ENCODE data around the gene FH. TPM values are rescaled to one million over a fixed set of nuclear protein-coding genes. Genes with fewer than 3 reads are reported as not detected.

The FH gene
- total RNA-seq, 1 donor from 2014 or later = 101 TPM

- intact Hi-C loops (cut with micrococcal nuclease) = no loop called here
Measured at GRCh38 chr1:241507189-241507863, 12.2 kb downstream of the FH start.

GRCh38 chr1:241503444-241503843 lies 16.1 kb downstream of the FH start:
- DNase-seq (ENCODE audit: low spot score) = no peak
- H3K4me1 Mint-ChIP-seq (ENCODE audit: low read depth) = peaks cover 14% of the 10 kb centered on the region
- intact Hi-C loops (cut with micrococcal nuclease) = loop anchor here (5.0 kb wide), 1 partner anchor 771 kb away; no protein-coding TSS in a partner anchor
- H3K9me3 Mint-ChIP-seq = no peaks in the 10 kb centered on the region
- no peak overlapping the region for H3K4me3 Mint-ChIP-seq
- peak overlapping the region; percentile 30 for H3K27ac Mint-ChIP-seq
- no peaks in the 10 kb centered on the region for H3K27me3 Mint-ChIP-seq (ENCODE audit: insufficient read depth)
- H3K36me3 Mint-ChIP-seq (ENCODE audit: low read depth) = peaks cover 49% of the 10 kb centered on the region

More at GRCh38 chr1:241507189-241507863, 12.2 kb downstream of the FH start:
- Mint-ChIP-seq H3K27me3 (ENCODE audit: insufficient read depth) (no peaks in the 10 kb centered on the region), H3K27ac (no peak overlapping the region), H3K36me3 (ENCODE audit: low read depth) (peaks cover 44% of the 10 kb centered on the region), H3K4me3 (no peak overlapping the region), H3K9me3 (no peaks in the 10 kb centered on the region), H3K4me1 (ENCODE audit: low read depth) (peaks cover 14% of the 10 kb centered on the region)
- DNase-seq (ENCODE audit: low spot score) = no peak

- Mint-ChIP-seq H3K4me3 (no peak overlapping the region), H3K9me3 (no peaks in the 10 kb centered on the region), H3K36me3 (ENCODE audit: low read depth) (peaks cover 52% of the 10 kb centered on the region), H3K27ac (no peak overlapping the region), H3K27me3 (ENCODE audit: insufficient read depth) (no peaks in the 10 kb centered on the region), H3K4me1 (ENCODE audit: low read depth) (peaks cover 14% of the 10 kb centered on the region)
- no peak for DNase-seq (ENCODE audit: low spot score)
- intact Hi-C loops (cut with micrococcal nuclease) = loop anchor here (5.0 kb wide), 1 partner anchor 768 kb away; no protein-coding TSS in a partner anchor
Measured at GRCh38 chr1:241499910-241500309, 19.6 kb downstream of the FH start.

GRCh38 chr1:241495741-241496140 lies 23.8 kb downstream of the FH start:
- Mint-ChIP-seq H3K4me1 (ENCODE audit: low read depth) (no peaks in the 10 kb centered on the region), H3K27ac (no peak overlapping the region), H3K36me3 (ENCODE audit: low read depth) (peaks cover 38% of the 10 kb centered on the region), H3K27me3 (ENCODE audit: insufficient read depth) (no peaks in the 10 kb centered on the region), H3K4me3 (no peak overlapping the region), H3K9me3 (no peaks in the 10 kb centered on the region)
- intact Hi-C loops (cut with micrococcal nuclease) = no loop called here
- DNase-seq (ENCODE audit: low spot score) = no peak

GRCh38 chr1:241488739-241489138 lies 30.8 kb downstream of the FH start:
- no peak for DNase-seq (ENCODE audit: low spot score)
- no peak overlapping the region for H3K27ac Mint-ChIP-seq
- H3K27me3 Mint-ChIP-seq (ENCODE audit: insufficient read depth) = no peaks in the 10 kb centered on the region
- intact Hi-C loops (cut with micrococcal nuclease) = no loop called here
- H3K4me3 Mint-ChIP-seq = no peak overlapping the region
- H3K9me3 Mint-ChIP-seq = no peaks in the 10 kb centered on the region
- peaks cover 3% of the 10 kb centered on the region for H3K36me3 Mint-ChIP-seq (ENCODE audit: low read depth)
- H3K4me1 Mint-ChIP-seq (ENCODE audit: low read depth) = no peaks in the 10 kb centered on the region

GRCh38 chr1:241485554-241485992 lies 34.0 kb downstream of the FH start:
- intact Hi-C loops (cut with micrococcal nuclease) = no loop called here
- H3K36me3 Mint-ChIP-seq (ENCODE audit: low read depth) = no peaks in the 10 kb centered on the region
- no peaks in the 10 kb centered on the region for H3K4me1 Mint-ChIP-seq (ENCODE audit: low read depth)
- no peak overlapping the region for H3K4me3 Mint-ChIP-seq
- DNase-seq (ENCODE audit: low spot score) = no peak
- H3K27ac Mint-ChIP-seq = no peak overlapping the region
- no peaks in the 10 kb centered on the region for H3K27me3 Mint-ChIP-seq (ENCODE audit: insufficient read depth)
- no peaks in the 10 kb centered on the region for H3K9me3 Mint-ChIP-seq

- Mint-ChIP-seq H3K27me3 (ENCODE audit: insufficient read depth) (no peaks in the 10 kb centered on the region), H3K9me3 (no peaks in the 10 kb centered on the region), H3K27ac (no peak overlapping the region), H3K36me3 (ENCODE audit: low read depth) (no peaks in the 10 kb centered on the region), H3K4me3 (no peak overlapping the region), H3K4me1 (ENCODE audit: low read depth) (no peaks in the 10 kb centered on the region)
- DNase-seq (ENCODE audit: low spot score) = no peak
- intact Hi-C loops (cut with micrococcal nuclease) = no loop called here
Measured at GRCh38 chr1:241485145-241485544, 34.4 kb downstream of the FH start.

- intact Hi-C loops (cut with micrococcal nuclease) = loop anchor here (5.0 kb wide), 1 partner anchor 596 kb away; no protein-coding TSS in a partner anchor
- DNase-seq (ENCODE audit: low spot score) = no peak
- H3K4me1 Mint-ChIP-seq (ENCODE audit: low read depth) = no peaks in the 10 kb centered on the region
- H3K36me3 Mint-ChIP-seq (ENCODE audit: low read depth) = no peaks in the 10 kb centered on the region
- H3K27ac Mint-ChIP-seq = no peak overlapping the region
- H3K9me3 Mint-ChIP-seq = no peaks in the 10 kb centered on the region
- no peak overlapping the region for H3K4me3 Mint-ChIP-seq
- H3K27me3 Mint-ChIP-seq (ENCODE audit: insufficient read depth) = no peaks in the 10 kb centered on the region
Measured at GRCh38 chr1:241482761-241483250, 36.7 kb downstream of the FH start.

- H3K27ac Mint-ChIP-seq = no peak overlapping the region
- no peaks in the 10 kb centered on the region for H3K27me3 Mint-ChIP-seq (ENCODE audit: insufficient read depth)
- no peaks in the 10 kb centered on the region for H3K9me3 Mint-ChIP-seq
- H3K36me3 Mint-ChIP-seq (ENCODE audit: low read depth) = no peaks in the 10 kb centered on the region
- H3K4me3 Mint-ChIP-seq = no peak overlapping the region
- intact Hi-C loops (cut with micrococcal nuclease) = no loop called here
- no peak for DNase-seq (ENCODE audit: low spot score)
- no peaks in the 10 kb centered on the region for H3K4me1 Mint-ChIP-seq (ENCODE audit: low read depth)
Measured at GRCh38 chr1:241479294-241479693, 40.3 kb downstream of the FH start.

- no peak overlapping the region for H3K27ac Mint-ChIP-seq
- H3K4me3 Mint-ChIP-seq = no peak overlapping the region
- H3K36me3 Mint-ChIP-seq (ENCODE audit: low read depth) = no peaks in the 10 kb centered on the region
- no peak for DNase-seq (ENCODE audit: low spot score)
- no peaks in the 10 kb centered on the region for H3K4me1 Mint-ChIP-seq (ENCODE audit: low read depth)
- H3K27me3 Mint-ChIP-seq (ENCODE audit: insufficient read depth) = peaks cover 3% of the 10 kb centered on the region
- intact Hi-C loops (cut with micrococcal nuclease) = no loop called here
- no peaks in the 10 kb centered on the region for H3K9me3 Mint-ChIP-seq
Measured at GRCh38 chr1:241475671-241476070, 43.9 kb downstream of the FH start.

GRCh38 chr1:241473026-241473425 lies 46.5 kb downstream of the FH start:
- no peak for DNase-seq (ENCODE audit: low spot score)
- Mint-ChIP-seq H3K36me3 (ENCODE audit: low read depth) (no peaks in the 10 kb centered on the region), H3K27ac (no peak overlapping the region), H3K27me3 (ENCODE audit: insufficient read depth) (peaks cover 3% of the 10 kb centered on the region), H3K4me1 (ENCODE audit: low read depth) (no peaks in the 10 kb centered on the region), H3K9me3 (no peaks in the 10 kb centered on the region), H3K4me3 (no peak overlapping the region)
- intact Hi-C loops (cut with micrococcal nuclease) = no loop called here

GRCh38 chr1:241470908-241471590 lies 48.5 kb downstream of the FH start:
- intact Hi-C loops (cut with micrococcal nuclease) = no loop called here
- Mint-ChIP-seq H3K36me3 (ENCODE audit: low read depth) (no peaks in the 10 kb centered on the region), H3K9me3 (no peaks in the 10 kb centered on the region), H3K4me1 (ENCODE audit: low read depth) (no peaks in the 10 kb centered on the region), H3K27me3 (ENCODE audit: insufficient read depth) (peaks cover 3% of the 10 kb centered on the region), H3K27ac (no peak overlapping the region), H3K4me3 (no peak overlapping the region)
- no peak for DNase-seq (ENCODE audit: low spot score)

GRCh38 chr1:241470361-241470760 lies 49.2 kb downstream of the FH start:
- Mint-ChIP-seq H3K27ac (no peak overlapping the region), H3K4me1 (ENCODE audit: low read depth) (no peaks in the 10 kb centered on the region), H3K9me3 (no peaks in the 10 kb centered on the region), H3K4me3 (no peak overlapping the region), H3K36me3 (ENCODE audit: low read depth) (no peaks in the 10 kb centered on the region), H3K27me3 (ENCODE audit: insufficient read depth) (peaks cover 5% of the 10 kb centered on the region)
- intact Hi-C loops (cut with micrococcal nuclease) = no loop called here
- no peak for DNase-seq (ENCODE audit: low spot score)
